ENCODE data around the gene EIF2B2. TPM values are rescaled to one million over a fixed set of nuclear protein-coding genes. Genes with fewer than 3 reads are reported as not detected.

The EIF2B2 gene
- total RNA-seq, 6 donors from 2014 or later: 22.2 to 40.7 (median 32.5) TPM

DNA sequence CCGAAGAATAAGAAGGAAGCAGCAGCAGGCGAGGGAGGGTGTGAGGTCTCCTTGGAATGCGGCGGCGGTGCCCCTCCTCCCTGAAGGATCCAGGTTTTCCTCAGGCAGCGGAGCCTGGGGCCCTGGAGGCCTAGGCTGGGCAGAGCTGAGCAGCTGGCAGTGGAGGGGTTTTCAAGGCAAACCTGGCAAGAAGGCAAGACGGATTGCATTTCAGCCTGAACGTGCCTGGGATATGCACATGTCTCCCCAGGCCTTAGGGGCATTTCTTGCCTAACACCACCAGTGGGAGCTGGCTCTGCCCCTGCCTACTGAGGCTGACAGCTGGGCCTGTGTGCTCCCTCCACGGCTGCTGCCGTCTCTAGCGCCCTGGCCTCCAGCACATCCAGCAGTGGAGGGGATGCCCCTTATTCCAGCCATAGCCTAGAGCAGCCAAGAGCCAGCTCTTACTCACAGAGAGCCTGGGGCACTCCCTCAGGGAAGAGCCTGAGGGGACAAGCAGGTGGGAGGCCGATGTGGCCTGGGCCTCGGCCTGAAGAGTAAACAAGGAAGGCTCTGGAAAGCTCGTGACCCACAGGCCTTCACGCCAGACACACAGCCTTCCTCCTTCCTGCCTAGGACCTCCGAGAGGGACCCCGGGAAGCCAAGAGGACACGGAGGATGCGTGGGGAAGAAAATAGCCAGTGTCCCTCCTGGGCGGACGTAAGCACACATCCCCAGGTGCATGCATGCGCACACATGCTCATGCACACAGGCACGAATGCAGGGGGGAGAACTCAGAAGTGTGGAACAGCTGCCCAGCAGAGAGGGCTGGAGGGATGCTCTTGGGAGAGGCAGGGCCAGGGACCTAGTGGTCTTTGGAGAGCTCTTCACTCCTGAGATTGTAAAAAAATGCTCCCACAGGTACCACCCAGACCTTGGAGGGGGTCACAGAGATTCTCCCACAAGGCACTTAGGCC, 23.0 kb upstream of the EIF2B2 start:
- TF ChIP-seq, protein P1, sequence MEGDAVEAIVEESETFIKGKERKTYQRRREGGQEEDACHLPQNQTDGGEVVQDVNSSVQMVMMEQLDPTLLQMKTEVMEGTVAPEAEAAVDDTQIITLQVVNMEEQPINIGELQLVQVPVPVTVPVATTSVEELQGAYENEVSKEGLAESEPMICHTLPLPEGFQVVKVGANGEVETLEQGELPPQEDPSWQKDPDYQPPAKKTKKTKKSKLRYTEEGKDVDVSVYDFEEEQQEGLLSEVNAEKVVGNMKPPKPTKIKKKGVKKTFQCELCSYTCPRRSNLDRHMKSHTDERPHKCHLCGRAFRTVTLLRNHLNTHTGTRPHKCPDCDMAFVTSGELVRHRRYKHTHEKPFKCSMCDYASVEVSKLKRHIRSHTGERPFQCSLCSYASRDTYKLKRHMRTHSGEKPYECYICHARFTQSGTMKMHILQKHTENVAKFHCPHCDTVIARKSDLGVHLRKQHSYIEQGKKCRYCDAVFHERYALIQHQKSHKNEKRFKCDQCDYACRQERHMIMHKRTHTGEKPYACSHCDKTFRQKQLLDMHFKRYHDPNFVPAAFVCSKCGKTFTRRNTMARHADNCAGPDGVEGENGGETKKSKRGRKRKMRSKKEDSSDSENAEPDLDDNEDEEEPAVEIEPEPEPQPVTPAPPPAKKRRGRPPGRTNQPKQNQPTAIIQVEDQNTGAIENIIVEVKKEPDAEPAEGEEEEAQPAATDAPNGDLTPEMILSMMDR (IDR thresholded peaks at IDR 0.05): peak in 1 of 6 experiments; percentile 9
- TF ChIP-seq POLR2AphosphoS5 (IDR thresholded peaks at IDR 0.05) (no peak), EP300 (IDR thresholded peaks at IDR 0.05) (no peak)
- H3K4me3 ChIP-seq: no peak overlapping the region
- no peak for ATAC-seq (ENCODE audit: low FRiP score in 2 of 2)
- H3K36me3 ChIP-seq: no peaks in the 10 kb centered on the region
- WGBS, 2 donors: 75 to 84% methylated on average over 16 to 22 of the region's 23 CpGs
- H3K4me1 ChIP-seq: peaks cover under 1 to 12% (median 7%) of the 10 kb centered on the region in 4 donors
- DNase-seq: no peak
- H3K9me3 ChIP-seq: no peaks in the 10 kb centered on the region
- no peaks in the 10 kb centered on the region for H3K27me3 ChIP-seq
- H3K27ac ChIP-seq: peak overlapping the region in 1 of 4 donors; percentile 26

DNA sequence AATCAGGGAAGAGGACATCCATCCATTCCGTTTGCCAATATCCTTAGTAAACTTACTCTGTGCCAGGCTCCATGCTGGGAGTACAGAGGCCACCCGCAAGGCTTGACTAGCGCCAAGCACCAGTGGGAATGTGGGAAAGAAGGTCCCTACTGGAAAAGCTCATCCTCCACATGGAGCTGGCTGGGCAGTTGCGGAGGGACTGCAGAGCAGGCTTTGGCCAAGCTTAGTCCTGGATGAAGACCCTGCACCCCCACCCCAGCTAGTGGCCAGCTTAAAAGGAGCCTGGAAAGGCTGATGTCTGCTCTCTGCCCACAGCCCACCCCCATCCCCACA, 22.4 kb upstream of the EIF2B2 start:
- H3K36me3 ChIP-seq: no peaks in the 10 kb centered on the region
- H3K27me3 ChIP-seq: no peaks in the 10 kb centered on the region
- H3K4me3 ChIP-seq: no peak overlapping the region
- H3K9me3 ChIP-seq: no peaks in the 10 kb centered on the region
- H3K27ac ChIP-seq: no peak overlapping the region
- TF ChIP-seq, protein P1 (IDR thresholded peaks at IDR 0.05): no peak
- TF ChIP-seq POLR2A (IDR thresholded peaks at IDR 0.05) (no peak), POLR2AphosphoS5 (IDR thresholded peaks at IDR 0.05) (no peak), EP300 (IDR thresholded peaks at IDR 0.05) (no peak)
- no peak for DNase-seq
- ATAC-seq (ENCODE audit: low FRiP score in 2 of 2): no peak
- H3K4me1 ChIP-seq: peaks cover 0 to 10% (median 6%) of the 10 kb centered on the region in 4 donors
- WGBS, 2 donors: 40 to 91% methylated on average over 1 to 4 of the region's 4 CpGs

DNA sequence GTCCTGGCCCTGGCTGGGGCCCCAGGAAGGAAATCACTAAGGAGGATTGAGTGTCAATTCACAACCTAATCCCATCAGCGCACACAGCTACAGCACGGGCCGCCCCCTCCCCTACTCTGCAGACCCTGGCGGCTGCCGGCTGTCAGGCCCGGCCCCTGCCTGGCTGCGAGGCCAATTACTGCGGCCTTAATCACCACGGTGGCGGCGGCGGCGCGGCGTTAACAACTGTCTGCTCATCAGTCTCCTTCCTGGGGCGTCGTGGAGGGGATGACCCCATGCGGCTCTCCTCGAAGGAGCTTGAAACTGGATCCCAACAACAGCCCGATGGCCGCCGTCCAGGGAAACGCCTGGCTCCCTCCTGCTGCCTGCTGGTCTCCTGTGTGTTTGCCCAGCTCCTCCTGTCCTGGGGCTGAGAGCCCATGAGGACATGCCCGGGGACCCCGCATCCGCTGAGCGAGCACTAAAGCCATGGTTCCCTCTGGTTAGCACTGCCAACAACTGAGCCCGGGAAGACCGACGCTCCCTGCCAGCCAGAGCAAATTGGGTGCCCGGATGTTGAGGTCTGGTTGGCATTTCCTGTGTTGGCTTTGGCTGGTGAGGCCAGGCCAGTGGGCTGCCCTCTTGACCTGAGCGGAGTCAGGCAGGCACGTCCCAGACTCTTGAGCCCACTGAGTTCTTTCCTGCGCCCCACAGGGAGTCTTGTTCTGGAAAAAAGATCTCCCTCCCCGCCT, 21.8 kb upstream of the EIF2B2 start:
- ATAC-seq (ENCODE audit: low FRiP score in 2 of 2) (no peak), DNase-seq (peak in 1 of 2 donors; percentile 82)
- Histone ChIP-seq H3K4me1 (peaks cover 0 to 10% (median 6%) of the 10 kb centered on the region in 4 donors), H3K27me3 (no peaks in the 10 kb centered on the region), H3K9me3 (no peaks in the 10 kb centered on the region), H3K36me3 (no peaks in the 10 kb centered on the region), H3K27ac (peak overlapping the region in 1 of 4 donors; percentile 32), H3K4me3 (no peak overlapping the region)
- 66 to 71% methylated on average over 9 to 32 of the region's 35 CpGs for WGBS, 2 donors
- TF ChIP-seq POLR2AphosphoS5 (IDR thresholded peaks at IDR 0.05): no peak
- no peak for TF ChIP-seq EP300 (IDR thresholded peaks at IDR 0.05)
- no peak for TF ChIP-seq POLR2A (IDR thresholded peaks at IDR 0.05)
- TF ChIP-seq, protein P1 (IDR thresholded peaks at IDR 0.05): no peak

DNA sequence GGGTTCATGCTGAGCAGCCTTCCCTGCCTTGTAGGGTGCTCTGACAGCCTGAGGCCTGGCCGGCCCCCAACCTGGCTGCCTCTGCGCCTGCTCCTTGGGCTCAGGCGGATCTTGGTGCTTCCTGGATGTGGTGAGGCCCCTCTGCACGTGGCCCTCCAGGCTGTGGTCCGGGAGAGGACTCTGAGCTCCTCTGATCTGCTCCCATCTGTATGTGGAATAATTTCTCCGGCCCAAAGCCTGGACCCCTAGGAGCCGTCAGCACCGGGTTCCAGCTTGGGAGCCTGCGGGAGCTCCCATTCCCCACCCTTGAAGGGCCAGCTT, 21.3 kb upstream of the EIF2B2 start:
- TF ChIP-seq EP300 (IDR thresholded peaks at IDR 0.05) (no peak), POLR2AphosphoS5 (IDR thresholded peaks at IDR 0.05) (no peak), POLR2A (IDR thresholded peaks at IDR 0.05) (no peak)
- TF ChIP-seq, protein P1 (IDR thresholded peaks at IDR 0.05): no peak
- peak overlapping the region in 1 of 4 donors; percentile 32 for H3K27ac ChIP-seq
- DNase-seq: no peak
- peaks cover 0 to 10% (median 6%) of the 10 kb centered on the region in 4 donors for H3K4me1 ChIP-seq
- 89 to 91% methylated on average over 4 to 9 of the region's 9 CpGs for WGBS, 2 donors
- H3K27me3 ChIP-seq: no peaks in the 10 kb centered on the region
- no peaks in the 10 kb centered on the region for H3K9me3 ChIP-seq
- H3K4me3 ChIP-seq: no peak overlapping the region
- no peak for ATAC-seq (ENCODE audit: low FRiP score in 2 of 2)
- H3K36me3 ChIP-seq: no peaks in the 10 kb centered on the region
